Omental fat pad (tissue), 4 donors: ENCODE results near the gene FANCC. TPM values are rescaled to one million over a fixed set of nuclear protein-coding genes. Genes with fewer than 3 reads are reported as not detected.
A peak's percentile ranks its signal among the peaks of the same experiment; 100 is the strongest.
"Not testable (repeated sequence)": the region's sequence is repeated elsewhere in the genome, so short reads cannot be mapped to it uniquely, and the experiment has no call there.

Source experiments
- ATAC-seq: fragments of 150-250 bp; one replicate; pipeline ENCODE4 v1.9.1; 2016; ENCODE audit warnings: mild to moderate bottlenecking, moderate library complexity; ENCODE audit not compliant: low FRiP score
- DNase-seq: peaks from one replicate; pipeline ENCODE4 v3.0.0-alpha.2; 2019; ENCODE audit warnings: low spot score
- total RNA-seq, 4 donors: library from RNA; depleted of rRNA; stranded (reverse); fragments of >200 nt; gene quantifications; one replicate each; pipeline ENCODE4 v1.1.0, GENCODE V29; 2016
- TF ChIP-seq, protein P1 (sequence below), 3 donors: fragments of 450-650 bp; IDR thresholded peaks; one replicate each; pipeline ENCODE4 v1.5.1; 2016 to 2017; ENCODE audit warnings: antibody characterized with exemption in 3 of 3, mild to moderate bottlenecking in 3 of 3, moderate library complexity in 2 of 3

FANCC gene
- total RNA-seq, 4 donors from 2014 or later, result 4.6 to 6.8 (median 6.1) TPM

DNA sequence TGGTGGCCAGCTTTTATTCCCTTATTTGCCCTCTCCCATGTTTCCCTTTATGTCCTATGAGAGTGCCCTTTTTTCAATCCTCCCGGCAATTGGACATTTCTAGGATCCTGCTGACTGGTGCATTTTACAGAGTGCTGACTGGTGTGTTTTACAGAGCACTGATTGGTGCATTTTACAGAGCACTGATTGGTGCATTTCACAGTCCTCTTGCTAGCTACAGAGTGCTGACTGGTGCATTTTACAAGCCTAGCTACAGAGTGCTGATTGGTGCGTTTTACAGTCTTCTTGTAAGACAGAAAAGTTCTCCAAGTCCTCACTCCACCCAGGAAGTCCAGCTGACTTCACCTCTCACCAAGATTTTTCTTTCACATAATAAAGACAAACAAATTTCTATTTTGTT, 15.4 kb upstream of the FANCC start:
- ATAC-seq (peak; percentile 18), DNase-seq (no peak)
- TF ChIP-seq, protein P1, sequence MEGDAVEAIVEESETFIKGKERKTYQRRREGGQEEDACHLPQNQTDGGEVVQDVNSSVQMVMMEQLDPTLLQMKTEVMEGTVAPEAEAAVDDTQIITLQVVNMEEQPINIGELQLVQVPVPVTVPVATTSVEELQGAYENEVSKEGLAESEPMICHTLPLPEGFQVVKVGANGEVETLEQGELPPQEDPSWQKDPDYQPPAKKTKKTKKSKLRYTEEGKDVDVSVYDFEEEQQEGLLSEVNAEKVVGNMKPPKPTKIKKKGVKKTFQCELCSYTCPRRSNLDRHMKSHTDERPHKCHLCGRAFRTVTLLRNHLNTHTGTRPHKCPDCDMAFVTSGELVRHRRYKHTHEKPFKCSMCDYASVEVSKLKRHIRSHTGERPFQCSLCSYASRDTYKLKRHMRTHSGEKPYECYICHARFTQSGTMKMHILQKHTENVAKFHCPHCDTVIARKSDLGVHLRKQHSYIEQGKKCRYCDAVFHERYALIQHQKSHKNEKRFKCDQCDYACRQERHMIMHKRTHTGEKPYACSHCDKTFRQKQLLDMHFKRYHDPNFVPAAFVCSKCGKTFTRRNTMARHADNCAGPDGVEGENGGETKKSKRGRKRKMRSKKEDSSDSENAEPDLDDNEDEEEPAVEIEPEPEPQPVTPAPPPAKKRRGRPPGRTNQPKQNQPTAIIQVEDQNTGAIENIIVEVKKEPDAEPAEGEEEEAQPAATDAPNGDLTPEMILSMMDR (IDR thresholded peaks at IDR 0.05), result no peak

DNA sequence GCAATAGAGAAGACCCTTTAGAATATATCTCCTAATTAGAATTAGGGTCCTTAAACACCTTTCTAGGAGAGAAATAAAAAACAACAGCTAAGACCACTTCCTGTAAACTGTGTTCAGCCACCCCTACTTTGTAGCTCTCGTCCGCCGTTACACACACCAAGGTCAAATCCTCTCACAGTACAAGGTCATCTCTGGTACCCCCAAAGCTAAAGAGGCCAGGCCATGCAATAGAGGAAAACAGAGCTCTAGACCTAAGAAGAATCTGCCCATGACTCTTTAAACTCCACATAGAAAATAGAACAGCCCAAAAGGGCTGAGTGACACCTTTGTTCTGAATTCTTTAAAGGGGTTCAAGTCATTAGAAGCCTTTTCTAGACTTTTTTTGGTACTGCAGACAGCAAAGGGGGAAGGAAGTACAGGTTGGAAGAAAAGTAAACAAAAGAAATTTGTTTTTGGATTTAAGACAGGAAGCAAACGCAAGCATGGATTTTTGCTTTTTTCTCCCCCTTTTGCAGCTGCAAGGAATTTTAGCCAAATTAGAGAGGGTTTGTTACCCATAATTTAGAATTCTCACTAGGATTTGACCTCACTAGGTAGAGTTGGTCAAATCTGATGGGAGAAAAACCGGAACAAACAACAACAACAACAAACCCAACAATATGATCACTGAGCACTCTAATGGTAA, 13.4 kb upstream of the FANCC start:
- no peak for DNase-seq
- TF ChIP-seq, protein P1 (IDR thresholded peaks at IDR 0.05), result no peak
- no peak for ATAC-seq

DNA sequence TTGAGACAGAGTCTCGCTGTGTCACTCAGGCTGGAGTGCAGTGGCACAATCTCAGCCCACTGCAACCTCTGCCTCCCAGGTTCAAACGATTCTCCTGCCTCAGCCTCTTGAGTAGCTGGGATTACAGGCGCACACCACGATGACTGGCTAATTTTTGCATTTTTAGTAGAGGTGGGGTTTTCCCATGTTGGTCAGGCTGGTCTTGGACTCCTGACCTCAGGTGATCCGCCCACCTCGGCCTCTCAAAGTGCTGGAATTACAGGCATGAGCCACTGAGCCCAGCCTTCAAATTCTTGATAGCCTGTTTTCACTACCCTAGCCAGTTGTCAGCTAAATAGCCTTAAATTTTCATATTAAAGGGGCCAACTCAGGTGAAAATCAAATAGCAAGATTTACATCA, 11.6 kb upstream of the FANCC start:
- ATAC-seq, result not testable (repeated sequence)

DNA sequence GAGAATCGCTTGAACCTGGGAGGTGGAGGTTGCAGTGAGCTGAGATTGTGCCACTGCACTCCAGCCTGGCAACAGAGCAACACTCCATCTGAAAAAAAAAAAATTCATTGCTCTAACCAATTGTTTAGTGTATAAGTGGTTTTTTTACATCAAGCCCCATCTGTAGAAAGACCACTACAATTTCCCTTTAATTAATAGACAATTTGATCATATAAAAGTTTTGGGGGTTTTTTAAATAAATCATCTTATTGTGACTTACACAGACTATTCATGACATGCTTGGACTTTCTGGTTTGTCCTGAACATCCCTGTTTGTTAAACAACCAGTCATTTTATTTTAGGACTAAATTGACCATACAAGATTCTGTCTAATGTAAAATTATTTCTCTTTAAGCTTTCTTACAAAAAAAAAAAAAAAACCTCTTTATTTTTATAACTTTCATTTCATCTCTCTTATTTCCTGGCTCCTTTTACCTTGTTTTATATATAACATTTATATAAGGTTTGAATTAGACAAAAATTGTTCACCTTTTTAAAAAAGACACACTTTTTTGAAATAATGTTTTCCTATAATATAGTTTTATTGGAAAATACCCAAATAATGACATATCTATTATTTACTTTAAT, 9.8 kb upstream of the FANCC start:
- ATAC-seq (no peak), DNase-seq (no peak)
- TF ChIP-seq, protein P1 (IDR thresholded peaks at IDR 0.05), result no peak

More for the DNA sequence above, 11.6 kb upstream of the FANCC start:
- not testable (repeated sequence) for DNase-seq

DNA sequence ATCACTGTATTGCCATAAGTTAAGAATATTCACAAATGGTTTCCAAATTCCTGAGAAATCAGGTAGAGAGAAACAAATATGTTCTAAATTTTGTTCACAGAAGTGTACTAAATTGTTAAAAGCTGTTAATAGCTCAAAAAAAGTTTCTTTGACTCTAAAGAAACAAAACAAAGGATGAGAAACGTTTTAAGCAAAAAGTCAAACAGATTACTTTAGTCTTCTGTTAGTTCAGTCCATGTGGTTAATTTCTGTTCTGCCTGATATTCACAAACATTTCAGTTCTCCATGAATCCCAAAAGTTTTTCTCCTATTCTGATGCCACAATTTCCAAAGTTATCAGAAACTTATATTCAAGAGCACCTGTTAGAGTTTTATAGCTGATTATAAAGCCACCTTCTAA, 7.7 kb upstream of the FANCC start:
- TF ChIP-seq, protein P1 (IDR thresholded peaks at IDR 0.05), result no peak
- ATAC-seq, result no peak
- no peak for DNase-seq

DNA sequence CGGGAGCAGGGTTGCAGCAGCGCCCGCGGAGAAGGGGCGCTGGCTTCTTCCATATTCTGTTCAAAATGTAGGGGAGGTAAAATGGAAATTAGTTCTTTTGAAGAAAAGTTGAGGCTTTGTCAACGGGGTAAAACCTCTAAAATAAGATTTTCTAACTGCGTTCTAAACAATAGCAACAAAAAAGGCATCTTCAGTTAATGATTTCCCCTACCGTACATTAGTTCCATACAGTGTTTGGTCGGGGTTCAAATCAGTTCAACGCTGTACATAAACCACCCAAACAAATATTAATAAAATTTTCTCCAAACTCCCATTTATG, 343 bp upstream of the FANCC start:
- TF ChIP-seq, protein P1 (IDR thresholded peaks at IDR 0.05), result no peak
- no peak for ATAC-seq
- no peak for DNase-seq

DNA sequence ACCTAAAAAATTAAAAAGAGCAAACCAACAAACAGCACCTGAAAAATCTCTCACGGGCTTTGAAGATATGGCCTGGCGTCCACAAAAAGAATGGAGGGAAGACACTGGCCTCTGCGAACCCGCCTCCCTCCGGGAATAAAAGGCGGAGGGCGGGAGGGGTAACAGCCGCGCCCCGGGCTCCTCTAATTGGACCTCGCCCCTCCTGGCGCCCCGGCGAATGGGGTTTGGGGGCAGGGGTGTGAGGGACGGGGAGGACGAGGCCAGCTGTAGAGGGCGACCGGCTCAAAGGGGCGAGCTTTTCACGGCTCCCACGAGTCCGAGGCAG, 753 bp downstream of the FANCC start:
- TF ChIP-seq, protein P1 (IDR thresholded peaks at IDR 0.05), result no peak
- DNase-seq (peak; percentile 46), ATAC-seq (peak; percentile 84)
